ENCODE measurements around the gene TMEM147. TPM values are rescaled to one million over a fixed set of nuclear protein-coding genes. Genes with fewer than 3 reads are reported as not detected.

TMEM147 gene
- polyA plus RNA-seq, 2 of the 4 experiments (the other 2 are of a cell fraction), result 282 to 335 TPM

- no peak for DNase-seq (ENCODE audit: low read depth in 1 of 2, low spot score in 1 of 2)
- CTCF ChIA-PET, result interaction anchor here (0.9 to 6.2 kb wide), 8 partner anchors 8 to 202 kb away, joined by 3 to 50 read pairs (median 5); no protein-coding TSS in a partner anchor
Observed at GRCh38 chr19:35513628-35514281, 31.7 kb upstream of the TMEM147 start, which contains the start of gene DMKN. Gene DMKN, minus strand, starts transcription at chr19:35513649. Its CDS starts 174 bp downstream, at chr19:35513475.

GRCh38 chr19:35514282-35514809 is 31.1 kb upstream of the TMEM147 start:
- CTCF ChIA-PET, result interaction anchor here (1.1 to 6.2 kb wide), 9 partner anchors 9 to 201 kb away, joined by 3 to 50 read pairs (median 4); no protein-coding TSS in a partner anchor
- H3K4me2 ChIP-seq, result peak overlapping the region; percentile 9; the same call in 2 of the 3 replicates
- ATAC-seq, result no peak
- no peak overlapping the region for H3K4me3 ChIP-seq
- peaks cover 24% of the 10 kb centered on the region for H3K4me1 ChIP-seq
- no peak for FAIRE-seq
- POLR2A ChIA-PET, result no interaction called here
- peak overlapping the region in 1 of 2 experiments; percentile 12; a peak in 1 of 6 replicates for H3K27ac ChIP-seq
- TF ChIP-seq, protein P1, sequence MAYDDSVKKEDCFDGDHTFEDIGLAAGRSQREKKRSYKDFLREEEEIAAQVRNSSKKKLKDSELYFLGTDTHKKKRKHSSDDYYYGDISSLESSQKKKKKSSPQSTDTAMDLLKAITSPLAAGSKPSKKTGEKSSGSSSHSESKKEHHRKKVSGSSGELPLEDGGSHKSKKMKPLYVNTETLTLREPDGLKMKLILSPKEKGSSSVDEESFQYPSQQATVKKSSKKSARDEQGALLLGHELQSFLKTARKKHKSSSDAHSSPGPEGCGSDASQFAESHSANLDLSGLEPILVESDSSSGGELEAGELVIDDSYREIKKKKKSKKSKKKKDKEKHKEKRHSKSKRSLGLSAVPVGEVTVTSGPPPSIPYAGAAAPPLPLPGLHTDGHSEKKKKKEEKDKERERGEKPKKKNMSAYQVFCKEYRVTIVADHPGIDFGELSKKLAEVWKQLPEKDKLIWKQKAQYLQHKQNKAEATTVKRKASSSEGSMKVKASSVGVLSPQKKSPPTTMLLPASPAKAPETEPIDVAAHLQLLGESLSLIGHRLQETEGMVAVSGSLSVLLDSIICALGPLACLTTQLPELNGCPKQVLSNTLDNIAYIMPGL (CRISPR knock-in tag; IDR thresholded peaks at IDR 0.05; ENCODE audit: borderline replicate concordance), result no peak
- no peak for TF ChIP-seq HDAC2 (IDR thresholded peaks at IDR 0.05)
- no peak for TF ChIP-seq POLR2A (IDR thresholded peaks at IDR 0.05; ENCODE audit: low read length)
- no peak for TF ChIP-seq HOXA7 (CRISPR knock-in tag; IDR thresholded peaks at IDR 0.05)
- no peak for TF ChIP-seq PHF8 (IDR thresholded peaks at IDR 0.05; ENCODE audit: borderline replicate concordance, low read depth)
- no peak for TF ChIP-seq MAFK (IDR thresholded peaks at IDR 0.05; ENCODE audit: partially characterized antibody)
- WGBS (ENCODE audit: missing lambda C conversion rate), result 54% methylated on average over 20 of the region's 20 CpGs
- DNase-seq (ENCODE audit: low read depth in 1 of 2, low spot score in 1 of 2), result no peak
- no peaks in the 10 kb centered on the region for H3K9me3 ChIP-seq

More at GRCh38 chr19:35513628-35514281, 31.7 kb upstream of the TMEM147 start, which contains the start of gene DMKN:
- Histone ChIP-seq H3K4me1 (peaks cover 25% of the 10 kb centered on the region), H3K27ac (peak within 1 kb of the TSS in 1 of 2 experiments; percentile 12; a peak in 1 of 6 replicates), H3K4me3 (no peak within 1 kb of the TSS), H3K9me3 (no peaks in the 10 kb centered on the region), H3K4me2 (peak within 1 kb of the TSS; percentile 9; the same call in 2 of the 3 replicates)
- POLR2A ChIA-PET, result interaction anchor here (0.6 kb wide), 1 partner anchor 27 kb away, joined by 4 read pairs; no protein-coding TSS in a partner anchor
- TF ChIP-seq JUN (IDR thresholded peaks at IDR 0.05), result no peak
- TF ChIP-seq MAZ (IDR thresholded peaks at IDR 0.05; ENCODE audit: borderline replicate concordance, low read depth, low read length), result no peak
- TF ChIP-seq CHD4 (IDR thresholded peaks at IDR 0.05; ENCODE audit: borderline replicate concordance), result no peak
- TF ChIP-seq, protein P2, sequence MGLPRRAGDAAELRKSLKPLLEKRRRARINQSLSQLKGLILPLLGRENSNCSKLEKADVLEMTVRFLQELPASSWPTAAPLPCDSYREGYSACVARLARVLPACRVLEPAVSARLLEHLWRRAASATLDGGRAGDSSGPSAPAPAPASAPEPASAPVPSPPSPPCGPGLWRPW (IDR thresholded peaks at IDR 0.05), result no peak
- TF ChIP-seq HOXB5 (CRISPR knock-in tag; IDR thresholded peaks at IDR 0.05), result no peak
- no peak for TF ChIP-seq FOXS1 (CRISPR knock-in tag; IDR thresholded peaks at IDR 0.05)
- no peak for TF ChIP-seq HDAC2 (IDR thresholded peaks at IDR 0.05)
- TF ChIP-seq RARB (CRISPR knock-in tag; IDR thresholded peaks at IDR 0.05), result no peak
- TF ChIP-seq RAD21 (conservative IDR thresholded peaks at IDR 0.05 in 1 of 2, IDR thresholded peaks at IDR 0.05 in 1 of 2), result no peak
- FAIRE-seq (no peak), ATAC-seq (peak; percentile 3 to 9; a peak in 1 of 6 replicates)
- WGBS (ENCODE audit: missing lambda C conversion rate), result 41% methylated on average over 15 of the region's 15 CpGs

GRCh38 chr19:35516310-35516709 is 29.1 kb upstream of the TMEM147 start:
- POLR2A ChIA-PET, result interaction anchor here (0.6 kb wide), 1 partner anchor 9 kb away, joined by 3 read pairs; no protein-coding TSS in a partner anchor
- Histone ChIP-seq H3K4me2 (no peak overlapping the region), H3K27ac (no peak overlapping the region), H3K4me3 (no peak overlapping the region), H3K9me3 (no peaks in the 10 kb centered on the region), H3K4me1 (peaks cover 23% of the 10 kb centered on the region)
- FAIRE-seq (no peak), DNase-seq (ENCODE audit: low read depth in 1 of 2, low spot score in 1 of 2) (no peak), ATAC-seq (no peak)
- CTCF ChIA-PET, result interaction anchor here (0.8 to 6.2 kb wide), 8 partner anchors 11 to 163 kb away, joined by 3 to 50 read pairs (median 8); no protein-coding TSS in a partner anchor
- no peak for TF ChIP-seq BHLHE40 (IDR thresholded peaks at IDR 0.05; ENCODE audit: low read depth, low read length)
- no peak for TF ChIP-seq EHMT2 (IDR thresholded peaks at IDR 0.05; ENCODE audit: low read depth)
- TF ChIP-seq, protein P2 (IDR thresholded peaks at IDR 0.05), result no peak
- no peak for TF ChIP-seq NPAS2 (CRISPR knock-in tag; IDR thresholded peaks at IDR 0.05; ENCODE audit: borderline replicate concordance)
- WGBS (ENCODE audit: missing lambda C conversion rate), result 81% methylated on average over 3 of the region's 3 CpGs
